Measurements from ENCODE around the gene SPATA3. TPM values are rescaled to one million over a fixed set of nuclear protein-coding genes. Genes with fewer than 3 reads are reported as not detected.

SPATA3 gene
- total RNA-seq, 1 donor from 2014 or later = not detected

- Histone ChIP-seq H3K4me3 (ENCODE audit: insufficient read depth, low read depth, low read length) (no peak overlapping the region), H3K27me3 (ENCODE audit: insufficient read depth, low read length) (peaks cover 12% of the 10 kb centered on the region), H3K36me3 (ENCODE audit: insufficient read depth, low read length) (no peaks in the 10 kb centered on the region), H4K20me1 (ENCODE audit: insufficient read depth, low read length) (no peaks in the 10 kb centered on the region), H3K27ac (ENCODE audit: low read depth, low read length) (no peak overlapping the region), H2AFZ (ENCODE audit: low read depth, low read length) (no peak overlapping the region), H3K4me1 (ENCODE audit: insufficient read depth, low read length) (no peaks in the 10 kb centered on the region), H3K9ac (ENCODE audit: low read length) (no peak overlapping the region), H3K4me2 (ENCODE audit: low read length) (no peak overlapping the region), H3K9me3 (ENCODE audit: insufficient read depth, low read depth, low read length) (no peaks in the 10 kb centered on the region), H3K79me2 (ENCODE audit: insufficient read depth, low read length) (no peaks in the 10 kb centered on the region)
- Mint-ChIP-seq H3K27ac (ENCODE audit: unreplicated experiment) (no peak overlapping the region), H3K4me3 (ENCODE audit: unreplicated experiment) (no peak overlapping the region), H3K36me3 (ENCODE audit: low read depth, unreplicated experiment) (peaks cover 1% of the 10 kb centered on the region), H3K4me1 (ENCODE audit: low read depth, unreplicated experiment) (no peaks in the 10 kb centered on the region), H3K27me3 (ENCODE audit: low read depth, unreplicated experiment) (peaks cover 18% of the 10 kb centered on the region), H3K9me3 (ENCODE audit: unreplicated experiment) (peaks cover 7% of the 10 kb centered on the region)
- TF ChIP-seq CTCF (IDR thresholded peaks at IDR 0.05; ENCODE audit: insufficient read depth, low read depth, low read length) (no peak), EZH2 (IDR thresholded peaks at IDR 0.05; ENCODE audit: insufficient read depth, low read length) (no peak)
- FAIRE-seq (no peak), DNase-seq (ENCODE audit: low read depth) (no peak)
Measured at GRCh38 chr2:231015926-231016325, 20.0 kb downstream of the SPATA3 start.

GRCh38 chr2:231016566-231017230, 20.8 kb downstream of the SPATA3 start:
- Histone ChIP-seq H3K4me1 (ENCODE audit: insufficient read depth, low read length) (no peaks in the 10 kb centered on the region), H2AFZ (ENCODE audit: low read depth, low read length) (no peak overlapping the region), H4K20me1 (ENCODE audit: insufficient read depth, low read length) (no peaks in the 10 kb centered on the region), H3K79me2 (ENCODE audit: insufficient read depth, low read length) (no peaks in the 10 kb centered on the region), H3K4me2 (ENCODE audit: low read length) (no peak overlapping the region), H3K36me3 (ENCODE audit: insufficient read depth, low read length) (no peaks in the 10 kb centered on the region), H3K4me3 (ENCODE audit: insufficient read depth, low read depth, low read length) (no peak overlapping the region), H3K27me3 (ENCODE audit: insufficient read depth, low read length) (peaks cover 9% of the 10 kb centered on the region), H3K9ac (ENCODE audit: low read length) (no peak overlapping the region), H3K27ac (ENCODE audit: low read depth, low read length) (no peak overlapping the region), H3K9me3 (ENCODE audit: insufficient read depth, low read depth, low read length) (no peaks in the 10 kb centered on the region)
- no peak for TF ChIP-seq EZH2 (IDR thresholded peaks at IDR 0.05; ENCODE audit: insufficient read depth, low read length)
- TF ChIP-seq CTCF (IDR thresholded peaks at IDR 0.05; ENCODE audit: insufficient read depth, low read depth, low read length) = no peak
- Mint-ChIP-seq H3K4me1 (ENCODE audit: low read depth, unreplicated experiment) (no peaks in the 10 kb centered on the region), H3K4me3 (ENCODE audit: unreplicated experiment) (no peak overlapping the region), H3K36me3 (ENCODE audit: low read depth, unreplicated experiment) (peaks cover 1% of the 10 kb centered on the region), H3K9me3 (ENCODE audit: unreplicated experiment) (peaks cover 7% of the 10 kb centered on the region), H3K27ac (ENCODE audit: unreplicated experiment) (no peak overlapping the region), H3K27me3 (ENCODE audit: low read depth, unreplicated experiment) (peaks cover 22% of the 10 kb centered on the region)
- FAIRE-seq (no peak), DNase-seq (ENCODE audit: low read depth) (no peak)

- Mint-ChIP-seq H3K4me1 (ENCODE audit: low read depth, unreplicated experiment) (no peaks in the 10 kb centered on the region), H3K27ac (ENCODE audit: unreplicated experiment) (no peak overlapping the region), H3K36me3 (ENCODE audit: low read depth, unreplicated experiment) (peaks cover 1% of the 10 kb centered on the region), H3K9me3 (ENCODE audit: unreplicated experiment) (peaks cover 7% of the 10 kb centered on the region), H3K4me3 (ENCODE audit: unreplicated experiment) (no peak overlapping the region), H3K27me3 (ENCODE audit: low read depth, unreplicated experiment) (peaks cover 17% of the 10 kb centered on the region)
- Histone ChIP-seq H3K4me2 (ENCODE audit: low read length) (no peak overlapping the region), H3K4me1 (ENCODE audit: insufficient read depth, low read length) (no peaks in the 10 kb centered on the region), H2AFZ (ENCODE audit: low read depth, low read length) (no peak overlapping the region), H3K9me3 (ENCODE audit: insufficient read depth, low read depth, low read length) (no peaks in the 10 kb centered on the region), H3K4me3 (ENCODE audit: insufficient read depth, low read depth, low read length) (no peak overlapping the region), H3K79me2 (ENCODE audit: insufficient read depth, low read length) (no peaks in the 10 kb centered on the region), H4K20me1 (ENCODE audit: insufficient read depth, low read length) (no peaks in the 10 kb centered on the region), H3K27ac (ENCODE audit: low read depth, low read length) (no peak overlapping the region), H3K9ac (ENCODE audit: low read length) (no peak overlapping the region), H3K27me3 (ENCODE audit: insufficient read depth, low read length) (peaks cover 6% of the 10 kb centered on the region), H3K36me3 (ENCODE audit: insufficient read depth, low read length) (no peaks in the 10 kb centered on the region)
- DNase-seq (ENCODE audit: low read depth) = no peak
- no peak for TF ChIP-seq CTCF (IDR thresholded peaks at IDR 0.05; ENCODE audit: insufficient read depth, low read depth, low read length)
- no peak for TF ChIP-seq EZH2 (IDR thresholded peaks at IDR 0.05; ENCODE audit: insufficient read depth, low read length)
- no peak for FAIRE-seq
Measured at GRCh38 chr2:231017231-231017598, 21.3 kb downstream of the SPATA3 start.

All from astrocyte (in vitro differentiated cells and primary cell).